Tibial nerve (tissue), 4 donors: ENCODE data around the gene ESYT2.

ENCODE experiments used
- EP300 ChIP-seq, 2 donors: sonication (generic); formaldehyde crosslinking; IDR thresholded peaks; one replicate each; pipeline ENCODE4 v1.6.1; 2017; ENCODE audit warnings: antibody characterized with exemption in 2 of 2, mild to moderate bottlenecking in 1 of 2
- TF ChIP-seq, protein P1 (sequence below), 5 experiments: fragments of 200-600 bp in 3 of 5; fragments of 450-650 bp in 2 of 5; sonication (generic) in 3 of 5; IDR thresholded peaks; one replicate each; pipeline ENCODE4 v1.5.1; 2016 to 2019; ENCODE audit warnings: antibody characterized with exemption in 5 of 5, mild to moderate bottlenecking in 3 of 5, moderate library complexity in 2 of 5

DNA sequence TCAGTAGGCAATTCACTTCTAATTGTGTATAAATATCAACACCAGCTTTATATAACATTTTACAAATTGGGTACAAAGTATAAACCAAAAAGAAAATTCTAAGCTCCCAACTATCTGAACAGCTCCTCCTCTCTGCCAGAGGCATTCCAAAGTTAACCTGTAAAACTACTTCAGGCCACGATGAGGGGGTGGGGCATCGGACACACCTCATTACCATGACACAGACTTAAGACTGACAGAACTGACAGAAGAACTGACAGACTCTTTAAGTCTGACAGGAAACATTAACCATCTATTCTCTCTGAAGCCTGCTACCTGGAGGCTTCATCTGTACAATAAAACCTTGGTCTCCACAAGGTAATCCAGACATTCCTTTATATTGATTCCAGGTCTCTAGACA is 12.3 kb downstream of the ESYT2 start:
- TF ChIP-seq, protein P1, sequence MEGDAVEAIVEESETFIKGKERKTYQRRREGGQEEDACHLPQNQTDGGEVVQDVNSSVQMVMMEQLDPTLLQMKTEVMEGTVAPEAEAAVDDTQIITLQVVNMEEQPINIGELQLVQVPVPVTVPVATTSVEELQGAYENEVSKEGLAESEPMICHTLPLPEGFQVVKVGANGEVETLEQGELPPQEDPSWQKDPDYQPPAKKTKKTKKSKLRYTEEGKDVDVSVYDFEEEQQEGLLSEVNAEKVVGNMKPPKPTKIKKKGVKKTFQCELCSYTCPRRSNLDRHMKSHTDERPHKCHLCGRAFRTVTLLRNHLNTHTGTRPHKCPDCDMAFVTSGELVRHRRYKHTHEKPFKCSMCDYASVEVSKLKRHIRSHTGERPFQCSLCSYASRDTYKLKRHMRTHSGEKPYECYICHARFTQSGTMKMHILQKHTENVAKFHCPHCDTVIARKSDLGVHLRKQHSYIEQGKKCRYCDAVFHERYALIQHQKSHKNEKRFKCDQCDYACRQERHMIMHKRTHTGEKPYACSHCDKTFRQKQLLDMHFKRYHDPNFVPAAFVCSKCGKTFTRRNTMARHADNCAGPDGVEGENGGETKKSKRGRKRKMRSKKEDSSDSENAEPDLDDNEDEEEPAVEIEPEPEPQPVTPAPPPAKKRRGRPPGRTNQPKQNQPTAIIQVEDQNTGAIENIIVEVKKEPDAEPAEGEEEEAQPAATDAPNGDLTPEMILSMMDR (IDR thresholded peaks at IDR 0.05), result no peak
- TF ChIP-seq EP300 (IDR thresholded peaks at IDR 0.05), result no peak
